ENCODE results near the gene TMEM91. TPM values are rescaled to one million over a fixed set of nuclear protein-coding genes. Genes with fewer than 3 reads are reported as not detected.

TMEM91 gene
- 2.2 TPM for polyA plus RNA-seq (2013, experiment 1 of 2)
- 3.9 TPM for polyA plus RNA-seq (2013, experiment 2 of 2)

DNA sequence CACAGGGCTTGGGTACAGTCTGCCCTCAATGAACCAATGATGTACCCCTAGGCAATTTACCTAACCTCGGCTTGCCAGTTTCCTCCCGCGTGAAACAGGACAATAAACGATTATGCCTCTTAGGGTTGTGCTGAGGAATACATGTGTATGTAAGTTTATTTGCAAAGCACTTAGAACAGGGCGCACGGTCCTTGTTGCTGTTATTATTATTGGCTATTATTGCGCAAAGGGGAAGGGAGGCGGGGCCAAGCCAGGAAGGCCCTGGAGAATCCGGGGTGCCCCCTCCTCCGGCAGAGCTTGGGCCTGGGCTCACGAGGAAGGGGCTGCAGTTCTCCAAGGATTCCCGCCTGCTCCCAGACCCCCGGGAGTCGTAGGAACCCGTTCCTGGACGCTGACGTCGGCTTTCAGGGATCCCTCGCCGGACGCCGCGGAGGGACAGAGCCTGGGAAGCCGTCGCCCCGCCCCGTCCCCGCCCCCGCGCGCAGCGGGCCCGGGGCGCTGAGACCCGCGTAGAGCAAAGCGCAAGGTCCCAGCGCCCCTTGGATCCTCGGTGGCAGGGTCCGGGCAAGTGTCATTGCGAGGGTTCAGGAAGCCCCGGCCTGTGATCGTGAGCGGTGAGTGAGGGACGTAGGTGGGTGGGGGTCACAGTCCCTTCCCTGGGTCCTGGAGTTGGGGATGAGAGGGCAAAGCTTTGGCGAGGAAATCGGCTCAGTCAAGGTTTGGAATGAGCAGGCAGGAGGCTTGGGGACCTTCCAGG, at the start of gene TMEM91:
TSS of gene TMEM91 (plus strand) at position 293 of the 757 bp plus-strand sequence. CDS start 1,777 bp downstream, outside the sequence.
- 2% methylated on average over 47 of the region's 47 CpGs for WGBS
- Histone ChIP-seq H3K9me3 (ENCODE audit: insufficient read depth, low read depth, low read length) (no peaks in the 10 kb centered on the region), H3K4me1 (ENCODE audit: insufficient read depth, low read length) (no peaks in the 10 kb centered on the region), H3K4me3 (ENCODE audit: low read length) (peak within 1 kb of the TSS; percentile 76), H3K27ac (ENCODE audit: low read depth, low read length) (peak within 1 kb of the TSS; percentile 9; the same call in 1 of the 2 replicates), H3K9ac (ENCODE audit: low read depth, low read length) (peak within 1 kb of the TSS; percentile 66), H3K36me3 (ENCODE audit: insufficient read depth, low read length) (no peaks in the 10 kb centered on the region), H3K27me3 (ENCODE audit: insufficient read depth, low read length) (no peaks in the 10 kb centered on the region; the same call in 1 of the 2 replicates)

DNA sequence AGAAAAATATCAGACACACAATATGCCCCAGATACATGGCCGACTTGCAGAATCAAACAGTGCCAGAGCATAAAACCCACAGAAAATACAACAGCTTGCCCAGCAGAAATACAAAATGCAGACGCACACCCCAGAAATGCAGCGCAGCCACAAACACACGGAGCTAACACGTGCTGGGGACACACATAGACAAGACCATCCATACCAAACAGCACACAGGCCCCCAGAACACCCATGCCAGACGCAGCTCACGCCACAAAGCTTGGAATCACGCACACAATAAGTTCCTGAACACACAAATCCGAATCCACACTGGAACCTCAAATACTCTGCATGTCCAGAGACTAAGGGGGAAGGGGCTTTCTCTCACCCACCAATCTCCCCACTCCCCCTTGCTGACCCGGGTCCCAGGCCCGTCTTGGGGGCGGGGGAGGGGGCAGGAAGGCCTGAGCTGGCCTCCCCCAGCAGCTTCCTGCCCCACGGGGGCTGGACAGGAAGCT, 49.2 kb upstream of the TMEM91 start:
- H3K36me3 ChIP-seq (ENCODE audit: insufficient read depth, low read length), result peaks cover 7% of the 10 kb centered on the region; the same call in 1 of the 2 replicates
- H3K9ac ChIP-seq (ENCODE audit: low read depth, low read length), result peak overlapping the region; percentile 21
- H3K27me3 ChIP-seq (ENCODE audit: insufficient read depth, low read length), result no peaks in the 10 kb centered on the region
- peaks cover 45% of the 10 kb centered on the region for H3K4me1 ChIP-seq (ENCODE audit: insufficient read depth, low read length)
- WGBS, result 58% methylated on average over 13 of the region's 13 CpGs
- no peak overlapping the region for H3K27ac ChIP-seq (ENCODE audit: low read depth, low read length)
- peak overlapping the region; percentile 8; the same call in 1 of the 2 replicates for H3K4me3 ChIP-seq (ENCODE audit: low read length)
- no peaks in the 10 kb centered on the region for H3K9me3 ChIP-seq (ENCODE audit: insufficient read depth, low read depth, low read length)

DNA sequence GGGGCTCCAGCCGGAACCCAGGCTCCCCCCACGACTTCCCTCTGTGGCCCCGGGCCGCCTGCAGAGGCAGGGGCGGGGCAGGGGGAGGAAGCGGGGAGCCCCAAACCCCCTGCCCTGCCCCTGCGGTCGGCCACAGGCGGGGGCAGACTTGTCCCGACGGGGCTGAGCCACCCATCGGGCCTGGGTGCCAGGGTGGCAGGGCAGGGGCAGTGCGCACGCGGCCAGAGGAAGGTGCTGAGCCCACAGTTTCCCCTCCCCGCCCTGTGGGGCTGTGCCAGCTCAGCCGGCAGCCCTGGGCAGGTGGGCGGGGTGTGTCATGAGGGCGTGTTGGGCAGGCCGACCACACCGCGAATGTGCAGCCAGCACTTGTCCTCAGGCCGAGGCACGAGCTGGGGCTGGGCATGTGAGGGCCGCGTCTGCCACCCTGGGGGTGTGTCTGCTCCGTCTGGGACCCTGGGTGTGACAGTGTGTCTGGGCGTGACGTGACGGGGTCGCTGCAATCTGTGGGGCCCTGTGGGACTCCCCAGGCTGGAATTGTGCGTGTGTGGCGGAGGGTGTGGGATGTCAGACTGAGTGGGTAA, 48.7 kb upstream of the TMEM91 start:
- no peaks in the 10 kb centered on the region for H3K9me3 ChIP-seq (ENCODE audit: insufficient read depth, low read depth, low read length)
- no peaks in the 10 kb centered on the region for H3K27me3 ChIP-seq (ENCODE audit: insufficient read depth, low read length)
- 65% methylated on average over 33 of the region's 33 CpGs for WGBS
- no peak overlapping the region; the same call in 1 of the 2 replicates for H3K27ac ChIP-seq (ENCODE audit: low read depth, low read length)
- H3K9ac ChIP-seq (ENCODE audit: low read depth, low read length), result no peak overlapping the region
- H3K4me1 ChIP-seq (ENCODE audit: insufficient read depth, low read length), result peaks cover 40% of the 10 kb centered on the region
- peaks cover 3% of the 10 kb centered on the region; the same call in 1 of the 2 replicates for H3K36me3 ChIP-seq (ENCODE audit: insufficient read depth, low read length)
- H3K4me3 ChIP-seq (ENCODE audit: low read length), result no peak overlapping the region

DNA sequence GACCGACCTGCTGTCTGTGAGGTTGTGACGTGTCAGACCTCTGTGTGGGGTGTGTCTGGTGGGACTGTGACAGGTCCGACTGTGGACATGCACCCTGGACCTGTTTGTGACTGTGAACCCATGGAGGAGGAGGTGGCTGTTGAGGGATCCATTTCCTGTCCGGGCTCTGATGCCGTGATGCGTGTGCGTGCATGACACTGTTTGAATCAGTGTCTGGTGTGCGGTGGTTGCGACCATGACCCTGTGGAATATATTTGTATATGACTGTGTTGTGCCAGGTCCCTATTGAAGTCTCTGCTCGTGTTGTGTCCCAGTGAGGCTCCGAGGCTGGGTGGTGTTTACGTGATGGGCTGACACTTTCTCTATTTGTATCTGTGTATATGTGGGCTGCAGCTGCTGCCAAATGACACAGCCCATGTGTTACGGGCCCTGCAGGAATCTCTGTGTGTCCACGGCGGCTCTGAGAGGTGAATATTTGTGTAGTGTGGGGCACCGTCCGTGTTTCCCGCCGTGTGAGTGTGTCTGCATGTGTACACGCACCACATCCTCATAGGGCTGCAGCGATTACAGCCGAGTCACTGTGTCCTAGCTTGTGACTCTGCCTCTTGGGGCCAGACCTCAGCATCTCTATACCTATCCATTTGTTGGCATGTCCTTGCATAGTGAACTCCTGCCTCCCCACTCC, 48.0 kb upstream of the TMEM91 start:
- Histone ChIP-seq H3K9ac (ENCODE audit: low read depth, low read length) (no peak overlapping the region), H3K36me3 (ENCODE audit: insufficient read depth, low read length) (peaks cover 2% of the 10 kb centered on the region; the same call in 1 of the 2 replicates), H3K27ac (ENCODE audit: low read depth, low read length) (no peak overlapping the region), H3K4me3 (ENCODE audit: low read length) (no peak overlapping the region), H3K27me3 (ENCODE audit: insufficient read depth, low read length) (no peaks in the 10 kb centered on the region), H3K4me1 (ENCODE audit: insufficient read depth, low read length) (peaks cover 34% of the 10 kb centered on the region), H3K9me3 (ENCODE audit: insufficient read depth, low read depth, low read length) (no peaks in the 10 kb centered on the region)
- 93% methylated on average over 22 of the region's 22 CpGs for WGBS

DNA sequence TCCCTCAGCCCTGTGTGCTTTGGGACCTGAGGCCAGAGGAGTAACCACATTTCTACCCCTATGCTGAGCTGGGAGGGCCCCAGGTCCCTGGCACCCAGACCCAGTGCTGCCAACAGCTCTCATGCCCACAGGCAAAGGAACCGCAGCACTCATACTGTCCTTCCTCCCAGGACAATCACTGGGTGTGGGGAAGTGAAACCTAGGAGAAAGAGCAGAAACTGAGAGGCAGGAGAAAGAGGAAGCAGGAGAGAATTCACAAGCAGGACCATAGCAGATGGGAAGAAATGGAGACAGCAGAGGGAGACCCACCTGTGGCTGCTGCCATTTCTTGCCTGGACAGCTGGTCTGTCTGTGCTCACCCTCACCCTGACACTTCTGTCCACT, 47.5 kb upstream of the TMEM91 start:
- H3K9ac ChIP-seq (ENCODE audit: low read depth, low read length), result no peak overlapping the region
- H3K4me3 ChIP-seq (ENCODE audit: low read length), result no peak overlapping the region
- peaks cover 29% of the 10 kb centered on the region for H3K4me1 ChIP-seq (ENCODE audit: insufficient read depth, low read length)
- no peaks in the 10 kb centered on the region for H3K9me3 ChIP-seq (ENCODE audit: insufficient read depth, low read depth, low read length)
- no peaks in the 10 kb centered on the region for H3K27me3 ChIP-seq (ENCODE audit: insufficient read depth, low read length)
- H3K36me3 ChIP-seq (ENCODE audit: insufficient read depth, low read length), result peaks cover 2% of the 10 kb centered on the region; the same call in 1 of the 2 replicates
- WGBS, result 80% methylated on average over 1 of the region's 1 CpG
- no peak overlapping the region for H3K27ac ChIP-seq (ENCODE audit: low read depth, low read length)

DNA sequence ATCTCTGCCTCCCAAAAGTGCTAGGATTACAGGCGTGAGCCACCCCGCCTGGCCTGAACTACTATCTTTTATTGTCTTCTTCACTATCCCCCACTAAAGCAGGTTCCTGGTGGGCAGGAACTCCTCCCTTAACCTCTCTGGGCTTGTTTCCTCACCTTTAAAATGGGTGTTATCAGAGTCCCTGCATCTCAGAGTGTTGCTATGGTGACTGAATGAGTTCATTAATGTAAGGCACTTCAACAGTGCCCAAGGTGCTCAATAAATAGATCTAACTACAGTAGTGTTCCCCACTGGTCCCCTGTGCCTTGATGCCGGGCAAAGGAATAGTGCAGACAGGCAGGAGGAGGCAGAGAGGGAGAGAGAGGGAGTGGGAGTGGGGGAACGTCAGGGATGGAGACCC, 45.9 kb upstream of the TMEM91 start:
- H3K9me3 ChIP-seq (ENCODE audit: insufficient read depth, low read depth, low read length), result no peaks in the 10 kb centered on the region
- WGBS, result 99% methylated on average over 4 of the region's 4 CpGs
- no peak overlapping the region for H3K9ac ChIP-seq (ENCODE audit: low read depth, low read length)
- peaks cover 20% of the 10 kb centered on the region for H3K4me1 ChIP-seq (ENCODE audit: insufficient read depth, low read length)
- H3K27me3 ChIP-seq (ENCODE audit: insufficient read depth, low read length), result no peaks in the 10 kb centered on the region
- H3K36me3 ChIP-seq (ENCODE audit: insufficient read depth, low read length), result peaks cover 2% of the 10 kb centered on the region; the same call in 1 of the 2 replicates
- no peak overlapping the region for H3K27ac ChIP-seq (ENCODE audit: low read depth, low read length)
- H3K4me3 ChIP-seq (ENCODE audit: low read length), result no peak overlapping the region

DNA sequence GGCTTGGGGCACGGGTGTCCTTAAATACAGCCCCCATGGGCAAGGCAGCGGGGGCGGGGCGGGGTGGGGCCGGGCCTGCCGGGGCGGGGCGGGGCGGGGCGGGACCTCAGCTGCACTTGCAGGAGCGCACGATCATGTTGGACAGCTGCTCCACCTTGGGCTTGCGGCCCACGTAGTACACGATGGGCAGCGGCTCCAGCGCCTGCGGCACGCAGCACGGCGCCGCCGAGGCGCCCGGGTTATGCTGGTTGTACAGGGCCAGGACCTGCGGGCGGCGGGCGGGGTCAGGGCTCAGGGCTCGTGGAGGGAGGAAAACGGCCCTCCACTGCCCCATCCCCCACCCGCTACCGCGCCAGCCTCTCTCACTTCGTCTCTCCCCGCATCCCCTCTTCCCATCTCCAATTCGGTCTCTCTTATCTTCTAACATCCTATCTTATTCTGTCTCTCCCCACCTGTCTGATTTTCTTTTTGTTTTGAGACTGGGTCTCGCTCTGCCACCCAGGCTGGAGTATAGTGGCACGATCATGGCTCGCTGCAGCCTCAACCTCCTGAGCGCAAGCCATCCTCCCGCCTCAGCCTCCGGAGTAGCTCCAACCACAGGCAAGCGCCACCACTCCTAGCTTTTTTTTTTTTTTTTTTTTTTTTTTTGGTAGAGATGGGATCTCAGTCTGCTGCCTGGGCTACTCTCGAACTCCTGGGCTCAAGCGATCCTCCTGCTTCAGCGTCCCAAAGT, 45.2 kb upstream of the TMEM91 start:
- H3K36me3 ChIP-seq (ENCODE audit: insufficient read depth, low read length), result peaks cover 2% of the 10 kb centered on the region; the same call in 1 of the 2 replicates
- H3K9me3 ChIP-seq (ENCODE audit: insufficient read depth, low read depth, low read length), result no peaks in the 10 kb centered on the region
- H3K27me3 ChIP-seq (ENCODE audit: insufficient read depth, low read length), result no peaks in the 10 kb centered on the region
- no peak overlapping the region for H3K9ac ChIP-seq (ENCODE audit: low read depth, low read length)
- H3K4me3 ChIP-seq (ENCODE audit: low read length), result peak overlapping the region; percentile 36
- H3K4me1 ChIP-seq (ENCODE audit: insufficient read depth, low read length), result peaks cover 17% of the 10 kb centered on the region
- no peak overlapping the region for H3K27ac ChIP-seq (ENCODE audit: low read depth, low read length)
- WGBS, result 87% methylated on average over 46 of the region's 47 CpGs

DNA sequence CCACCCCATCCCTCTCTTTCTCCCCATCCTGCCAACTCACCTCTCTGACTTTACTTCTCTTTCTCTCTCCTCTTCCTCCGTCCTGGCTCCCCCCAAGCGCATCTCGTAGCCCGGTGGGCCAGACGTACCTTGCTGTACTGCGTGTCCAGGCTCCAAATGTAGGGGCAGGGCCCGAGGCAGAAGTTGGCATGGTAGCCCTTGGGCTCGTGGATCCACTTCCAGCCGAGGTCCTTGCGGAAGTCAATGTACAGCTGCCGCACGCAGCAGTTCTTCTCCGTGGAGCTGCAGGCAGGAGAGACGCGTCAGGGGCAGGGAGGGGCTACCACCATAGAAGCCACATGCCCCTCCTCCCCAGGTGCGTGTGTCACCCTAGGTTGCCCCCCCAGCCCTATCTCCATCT, 44.3 kb upstream of the TMEM91 start:
- Histone ChIP-seq H3K36me3 (ENCODE audit: insufficient read depth, low read length) (peaks cover 2% of the 10 kb centered on the region; the same call in 1 of the 2 replicates), H3K9me3 (ENCODE audit: insufficient read depth, low read depth, low read length) (no peaks in the 10 kb centered on the region), H3K27ac (ENCODE audit: low read depth, low read length) (no peak overlapping the region), H3K9ac (ENCODE audit: low read depth, low read length) (no peak overlapping the region), H3K4me1 (ENCODE audit: insufficient read depth, low read length) (peaks cover 13% of the 10 kb centered on the region), H3K4me3 (ENCODE audit: low read length) (no peak overlapping the region), H3K27me3 (ENCODE audit: insufficient read depth, low read length) (no peaks in the 10 kb centered on the region)
- 91% methylated on average over 16 of the region's 16 CpGs for WGBS

DNA sequence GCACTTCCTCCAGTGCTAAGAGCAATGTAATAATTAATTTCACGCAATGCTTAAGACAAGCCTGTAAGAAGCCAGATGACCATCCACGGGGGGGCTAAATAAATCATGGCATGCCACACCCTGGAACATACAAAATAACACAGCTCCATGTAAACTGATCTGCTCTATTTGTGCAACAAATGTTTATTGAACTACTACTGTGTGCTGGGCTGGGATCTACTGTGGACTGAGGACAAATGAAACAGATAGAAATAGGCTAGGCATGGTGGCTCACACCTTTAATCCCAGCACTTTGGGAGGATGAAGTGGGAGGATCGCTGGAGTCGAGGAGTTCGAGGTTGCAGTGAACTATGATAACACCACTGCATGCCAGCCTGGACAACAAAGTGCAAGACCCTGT, 43.9 kb upstream of the TMEM91 start:
- Histone ChIP-seq H3K9me3 (ENCODE audit: insufficient read depth, low read depth, low read length) (no peaks in the 10 kb centered on the region), H3K27ac (ENCODE audit: low read depth, low read length) (no peak overlapping the region), H3K4me1 (ENCODE audit: insufficient read depth, low read length) (peaks cover 9% of the 10 kb centered on the region; the same call in 1 of the 2 replicates), H3K4me3 (ENCODE audit: low read length) (no peak overlapping the region), H3K9ac (ENCODE audit: low read depth, low read length) (no peak overlapping the region), H3K27me3 (ENCODE audit: insufficient read depth, low read length) (no peaks in the 10 kb centered on the region), H3K36me3 (ENCODE audit: insufficient read depth, low read length) (peaks cover 2% of the 10 kb centered on the region; the same call in 1 of the 2 replicates)
- WGBS, result over 99% methylated on average over 5 of the region's 5 CpGs

DNA sequence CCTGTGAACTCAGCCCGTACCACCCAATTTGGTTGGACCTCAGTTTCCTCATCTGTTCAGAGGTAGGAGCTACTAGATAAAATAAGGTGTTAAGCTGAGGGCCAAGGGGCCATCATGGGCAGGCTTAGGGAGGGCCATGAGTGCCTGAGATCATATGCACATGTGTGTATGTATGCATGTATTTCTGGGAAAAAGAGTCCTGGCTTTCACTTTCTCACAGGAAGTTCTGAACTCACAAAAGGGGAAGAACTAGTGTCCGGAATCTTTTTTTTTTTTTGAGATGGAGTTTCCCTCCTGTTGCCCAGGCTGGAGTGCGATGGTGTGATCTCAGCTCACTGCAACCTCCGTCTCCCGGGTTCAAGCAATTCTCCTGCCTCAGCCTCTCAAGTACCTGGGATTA, 41.5 kb upstream of the TMEM91 start:
- Histone ChIP-seq H3K27ac (ENCODE audit: low read depth, low read length) (no peak overlapping the region), H3K27me3 (ENCODE audit: insufficient read depth, low read length) (no peaks in the 10 kb centered on the region), H3K9ac (ENCODE audit: low read depth, low read length) (no peak overlapping the region), H3K9me3 (ENCODE audit: insufficient read depth, low read depth, low read length) (no peaks in the 10 kb centered on the region), H3K36me3 (ENCODE audit: insufficient read depth, low read length) (peaks cover 2% of the 10 kb centered on the region; the same call in 1 of the 2 replicates), H3K4me3 (ENCODE audit: low read length) (no peak overlapping the region), H3K4me1 (ENCODE audit: insufficient read depth, low read length) (no peaks in the 10 kb centered on the region)
- WGBS, result 91% methylated on average over 5 of the region's 5 CpGs
